H4 (cell line): ENCODE data around the gene SLC34A3. TPM values are rescaled to one million over a fixed set of nuclear protein-coding genes. Genes with fewer than 3 reads are reported as not detected.

Experiments used
- DNase-seq: peaks from one replicate; pipeline ENCODE4 v3.0.0-alpha.2; 2015; ENCODE audit warnings: low spot score
- total RNA-seq: library from RNA; depleted of rRNA; stranded (reverse); fragments of >200 nt; shearing (Covaris generic); gene quantifications from 2 replicates; pipeline ENCODE4 v1.2.3, GENCODE V29; 2014; rRNA removed

Gene SLC34A3
- total RNA-seq, 1 experiment from 2014 or later = not detected

DNA sequence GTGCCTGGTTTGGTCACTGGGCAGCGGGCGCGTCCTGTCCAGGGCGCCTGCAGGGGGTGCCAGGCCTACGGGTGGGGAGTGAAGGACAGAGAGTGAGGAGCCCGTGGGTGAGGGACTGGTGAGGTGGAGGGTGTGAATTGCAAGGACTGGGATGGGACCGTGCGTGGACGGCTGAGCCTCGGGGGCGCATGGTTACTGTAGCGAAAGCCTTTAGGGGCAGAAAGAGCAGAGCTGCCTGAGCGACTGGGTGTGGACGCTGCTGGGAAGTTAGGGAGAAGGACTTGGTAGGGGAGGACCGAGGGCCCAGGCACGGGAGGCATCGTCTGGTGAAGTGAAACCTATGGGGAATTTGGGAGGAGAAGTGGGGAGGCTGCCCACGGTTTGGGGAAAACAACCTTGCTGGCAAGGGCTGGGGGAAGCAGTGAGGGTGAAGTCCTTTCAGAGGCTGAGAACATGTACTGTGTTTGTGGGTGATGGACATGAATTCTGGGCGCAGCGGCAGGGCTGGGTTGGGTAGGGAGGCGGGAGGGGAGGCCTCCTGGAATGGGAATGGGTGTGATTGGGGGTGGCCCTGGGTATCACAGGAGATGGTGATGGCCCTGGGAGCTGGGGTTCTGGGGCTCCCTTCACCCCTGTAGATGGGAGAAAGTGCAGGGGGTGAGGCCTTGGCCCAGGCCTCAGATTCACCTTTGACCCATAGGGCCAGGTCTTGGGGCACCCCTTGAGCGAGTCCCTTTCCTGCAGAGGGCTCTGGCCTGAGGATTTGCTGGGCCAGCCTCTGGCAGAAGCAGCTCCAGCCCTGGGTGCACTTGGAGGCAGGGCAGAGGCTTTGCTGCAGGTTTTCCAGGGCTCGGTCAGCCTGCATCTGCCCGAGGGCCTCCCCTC is 45.1 kb downstream of the SLC34A3 start:
- no peak for DNase-seq

DNA sequence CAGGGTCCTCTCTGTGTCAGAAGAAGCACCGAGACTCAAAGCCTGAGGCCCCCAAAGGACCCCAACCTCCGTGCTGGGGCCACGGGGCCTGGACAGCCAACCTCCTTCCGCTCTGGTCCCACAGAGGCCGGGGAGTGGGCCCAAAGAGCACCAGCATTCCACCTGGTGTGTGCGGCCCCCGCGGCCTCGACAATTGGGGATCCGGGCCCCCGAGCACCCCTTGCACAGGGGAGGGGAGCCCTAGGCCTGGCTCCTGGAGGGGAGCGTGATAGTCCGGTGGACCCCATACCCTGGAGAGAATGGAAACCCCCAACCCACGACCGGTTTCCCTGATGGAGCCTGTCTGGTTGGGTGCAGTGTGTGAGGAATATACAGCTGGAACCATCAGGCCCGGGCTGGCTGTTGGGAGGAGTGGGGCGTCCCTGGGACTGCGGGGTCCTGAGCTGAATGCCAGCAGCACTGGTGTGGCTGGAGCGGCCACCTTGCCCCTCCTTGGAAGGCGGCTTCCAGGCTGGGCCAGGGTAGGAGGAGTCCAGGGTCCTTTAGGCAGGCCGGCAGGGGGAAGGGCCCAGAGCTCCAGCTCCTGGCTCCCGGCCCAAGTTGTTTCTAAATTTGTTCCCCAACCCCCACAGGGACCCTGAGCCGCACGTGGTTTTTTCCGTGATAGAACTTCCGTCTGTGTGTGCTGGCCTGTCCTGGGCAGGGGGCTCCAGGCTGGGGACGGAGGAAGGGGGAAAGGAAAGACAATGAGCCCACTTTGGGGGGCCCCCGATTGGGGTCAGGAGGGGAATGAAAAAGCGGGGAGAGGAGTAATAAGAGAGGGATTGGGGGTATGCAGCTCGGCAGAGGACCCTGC is 46.0 kb downstream of the SLC34A3 start:
- no peak for DNase-seq

DNA sequence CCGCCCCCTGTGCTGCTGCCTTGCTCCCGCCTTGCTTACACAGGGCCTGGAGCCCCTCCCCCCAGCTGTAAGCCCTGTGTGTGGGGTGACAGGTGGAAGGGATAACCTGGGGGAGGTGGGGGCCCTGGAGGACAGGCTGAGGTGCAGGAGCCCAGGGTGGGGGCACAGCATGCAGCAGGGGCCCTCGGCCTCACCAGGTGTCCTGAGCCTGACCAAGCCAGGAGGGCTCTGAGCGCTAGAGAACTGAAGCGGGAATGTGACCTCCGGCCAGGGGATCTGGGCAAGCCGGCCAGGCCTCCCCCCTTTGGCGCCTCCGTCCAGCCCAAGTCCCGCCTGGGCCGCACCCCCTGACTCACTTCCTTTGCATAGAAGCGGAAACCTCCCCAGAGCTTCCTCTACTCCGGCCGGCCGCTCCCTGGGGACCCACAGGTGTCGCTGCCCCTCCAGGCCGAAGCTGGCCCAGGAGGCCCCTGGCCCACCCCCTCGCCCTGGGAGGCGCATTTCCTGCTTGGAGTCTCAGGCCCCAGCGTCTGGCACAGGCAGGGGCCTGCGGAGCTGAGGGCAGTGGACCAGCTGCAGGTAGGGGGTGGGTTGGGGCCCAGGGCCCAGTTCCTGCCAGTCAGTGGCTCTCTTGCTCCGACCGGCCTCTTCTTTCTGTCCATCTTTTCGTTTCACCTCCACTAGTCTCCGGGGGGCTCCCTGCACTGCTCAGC is 46.8 kb downstream of the SLC34A3 start, which contains the start of gene TOR4A:
Gene TOR4A (plus strand): TSS at position 398 of the 713 bp plus-strand sequence. CDS start 964 bp downstream, outside the sequence.
- no peak for DNase-seq

DNA sequence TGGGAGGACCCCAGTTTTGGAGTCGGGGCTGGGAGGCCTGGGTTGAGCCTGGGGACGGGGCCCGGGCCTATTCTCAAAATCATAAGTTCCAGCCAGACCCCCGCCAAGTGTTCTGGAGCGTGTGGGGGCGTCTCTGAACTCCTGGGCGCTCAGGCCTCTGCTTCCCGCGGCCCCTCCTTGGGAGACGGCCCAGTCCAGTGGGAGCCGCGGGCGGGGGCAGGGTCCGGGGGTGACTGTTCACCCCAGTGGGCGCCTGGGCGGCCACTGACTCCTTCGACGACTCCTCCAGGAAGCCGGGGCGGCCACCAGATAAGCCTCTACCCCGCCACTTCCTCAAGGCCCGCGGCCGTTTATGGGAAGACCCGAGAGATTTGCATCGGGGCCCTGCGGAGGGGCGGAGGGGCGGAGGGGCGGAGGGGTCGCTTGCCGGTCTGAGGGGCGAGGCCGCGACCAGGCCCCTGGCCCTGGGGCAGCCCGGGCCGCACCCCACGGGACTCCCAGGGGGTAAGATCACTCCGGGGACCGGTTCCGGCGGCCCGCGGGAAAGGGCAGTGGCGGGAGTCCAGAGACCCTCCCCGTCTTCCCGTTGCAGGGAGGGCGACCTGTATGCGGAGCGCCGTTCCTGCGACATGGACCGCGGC is 47.5 kb downstream of the SLC34A3 start:
- no peak for DNase-seq

DNA sequence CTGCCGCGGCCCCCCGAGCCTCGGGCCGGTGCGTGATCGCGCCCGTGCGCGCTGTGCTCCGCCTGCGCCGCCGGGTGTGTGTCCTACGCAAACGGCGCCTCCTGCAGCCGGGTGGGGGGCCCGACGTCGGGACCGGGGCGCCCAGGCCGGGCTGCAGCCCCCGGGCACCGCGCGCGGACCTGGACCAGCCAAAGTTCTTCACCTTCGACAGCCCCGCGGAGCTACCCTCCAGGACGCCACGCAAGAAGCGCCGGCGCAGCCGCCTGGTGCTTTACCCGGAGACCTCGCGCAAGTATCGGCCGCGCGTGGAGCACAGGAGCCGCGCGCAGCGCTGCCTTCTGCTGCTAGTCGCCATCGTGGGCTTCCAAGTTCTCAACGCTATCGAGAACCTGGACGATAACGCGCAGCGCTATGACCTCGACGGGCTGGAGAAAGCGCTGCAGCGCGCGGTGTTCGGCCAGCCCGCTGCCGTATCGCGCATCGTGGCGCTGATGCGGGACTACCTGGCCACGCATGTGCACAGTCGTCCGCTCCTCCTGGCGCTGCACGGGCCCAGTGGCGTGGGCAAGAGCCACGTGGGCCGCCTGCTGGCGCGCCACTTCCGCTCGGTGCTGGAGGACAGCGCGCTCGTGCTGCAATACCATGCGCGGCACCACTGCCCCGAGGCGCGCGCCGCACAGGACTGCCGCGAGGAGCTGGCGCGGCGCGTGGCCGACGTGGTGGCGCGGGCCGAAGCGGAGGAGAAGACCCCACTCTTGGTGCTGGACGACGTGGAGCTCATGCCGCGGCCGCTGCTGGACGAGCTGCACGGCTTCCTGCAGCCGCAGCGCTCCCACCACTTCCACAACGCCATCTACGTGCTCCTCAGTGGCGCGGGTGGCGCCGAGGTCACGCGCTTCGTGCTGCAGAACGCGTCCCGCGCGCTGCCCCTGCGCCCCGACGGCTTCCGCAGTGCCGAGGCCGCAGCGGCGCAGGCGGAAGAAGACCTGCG is 48.3 kb downstream of the SLC34A3 start:
- no peak for DNase-seq

DNA sequence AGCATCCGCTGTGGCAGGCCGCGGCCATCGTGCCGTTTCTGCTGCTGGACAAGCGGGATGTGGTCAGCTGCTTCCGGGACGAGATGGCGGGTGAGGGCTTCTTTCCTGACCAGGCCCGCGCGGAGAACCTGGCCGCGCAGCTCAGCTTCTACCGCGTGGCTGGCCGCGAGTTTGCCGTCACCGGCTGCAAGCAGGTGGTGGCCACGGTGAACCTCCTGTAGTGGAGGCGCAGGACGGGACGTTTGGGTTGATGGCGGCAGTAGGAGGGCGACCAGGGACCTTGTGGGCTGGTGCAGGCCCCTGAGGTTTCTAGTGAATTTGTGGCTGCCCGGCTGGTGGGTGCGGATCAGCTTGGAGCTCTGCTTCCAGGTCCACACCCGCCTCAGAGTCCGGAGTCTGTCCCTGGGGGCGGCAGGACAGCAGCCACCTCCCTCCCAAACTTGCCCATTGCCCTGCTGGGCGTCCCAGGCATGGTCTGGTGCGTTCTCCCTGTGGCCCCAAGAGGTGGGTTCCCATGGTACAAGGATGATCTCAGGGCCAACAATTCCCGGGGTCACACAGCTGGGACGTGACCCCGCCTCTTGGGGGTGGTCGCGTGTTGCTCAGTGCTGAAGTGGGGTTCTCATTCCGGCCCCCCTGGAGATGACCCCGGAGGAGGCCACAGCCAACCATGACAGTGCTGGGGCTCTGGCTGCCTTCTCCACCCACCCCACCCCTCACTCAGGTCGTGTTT is 49.2 kb downstream of the SLC34A3 start:
- DNase-seq = no peak

DNA sequence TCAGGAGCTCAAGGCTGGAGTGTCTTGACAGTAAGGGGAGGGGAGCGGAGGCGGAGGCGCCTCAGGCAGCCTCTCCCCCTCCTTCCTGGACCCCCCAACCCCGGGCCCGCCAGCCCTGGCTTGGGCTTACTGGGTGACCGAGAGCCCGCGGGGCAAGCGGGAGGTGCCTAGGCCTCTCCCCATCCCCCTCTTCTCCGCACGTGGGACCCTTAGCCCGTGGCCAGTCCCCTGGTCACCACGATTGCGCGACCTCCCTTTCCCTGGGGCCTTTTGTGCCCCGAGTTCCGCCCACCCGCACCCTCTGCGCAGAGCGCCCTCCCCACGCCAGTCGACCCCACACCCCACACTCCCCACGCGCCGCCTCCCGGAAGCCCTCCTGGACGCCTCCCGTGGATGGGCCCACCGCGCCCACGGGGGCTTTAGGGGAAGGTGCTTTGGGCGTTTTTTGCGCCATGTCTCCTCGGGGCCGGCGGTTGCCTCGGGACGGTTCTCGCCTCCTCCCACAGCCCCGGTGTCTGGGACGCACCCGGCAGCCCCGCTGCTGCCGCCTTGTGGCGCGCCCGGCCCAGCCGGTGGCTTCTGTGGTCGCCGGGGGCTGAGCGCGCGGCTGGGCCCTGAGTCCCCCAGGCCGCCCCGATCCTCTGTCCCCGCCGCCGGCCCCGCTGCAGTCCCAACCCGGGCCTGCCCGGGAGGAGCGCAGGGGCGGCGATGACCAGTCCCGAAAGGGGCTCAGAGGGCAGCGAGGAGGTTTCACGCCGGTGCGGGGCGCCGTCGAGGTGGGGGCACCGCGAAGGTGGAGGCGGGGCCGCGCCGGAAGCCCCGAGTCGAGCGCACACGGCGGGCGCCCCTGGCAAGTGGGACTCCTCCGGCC is 50.0 kb downstream of the SLC34A3 start:
- no peak for DNase-seq

DNA sequence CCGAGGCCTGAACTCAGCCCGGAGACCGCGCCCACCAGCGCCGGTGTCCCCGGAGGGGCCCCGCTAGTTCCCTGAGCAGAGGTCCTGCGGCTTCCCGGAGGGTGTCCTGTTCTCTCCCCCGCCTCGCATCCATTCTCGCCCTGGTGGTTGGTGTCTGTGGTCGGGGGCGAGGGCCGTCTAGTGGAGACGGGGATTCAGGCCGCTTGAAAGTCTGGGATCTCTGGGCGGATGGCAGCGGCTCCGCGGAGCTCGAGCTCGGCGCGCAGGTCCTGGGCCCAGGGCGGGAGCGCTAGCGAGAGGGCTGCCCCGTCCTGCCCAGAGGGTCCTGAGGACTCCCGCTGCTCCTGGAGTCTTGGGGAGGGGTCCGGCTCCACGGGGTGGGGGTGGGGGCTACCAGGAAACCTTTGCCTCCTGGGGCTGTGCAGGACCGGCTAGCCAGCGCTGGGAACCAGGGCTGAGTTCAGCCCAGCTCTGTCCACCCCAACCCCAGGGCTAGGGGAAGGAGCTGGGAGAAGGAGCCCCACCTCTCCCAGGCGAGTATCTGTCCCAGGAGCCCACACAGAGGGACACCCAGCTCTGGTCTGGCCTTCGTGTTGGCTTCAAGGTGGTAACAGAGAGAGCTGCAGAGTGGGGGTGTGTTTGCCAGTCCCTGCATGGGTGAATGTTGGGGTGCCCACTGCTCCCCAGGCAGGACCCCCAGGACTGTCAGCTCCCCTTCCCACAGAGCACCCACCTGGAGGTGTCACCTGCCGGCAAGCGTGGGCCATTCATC is 50.8 kb downstream of the SLC34A3 start:
- DNase-seq = no peak

Other genes starting within 250 kb of the SLC34A3 start
- gene LCNL1, start 247.9 kb upstream of the SLC34A3 start, total RNA-seq = not detected in 2 replicates
- 32.0 and 41.3 TPM in 2 replicates for gene PAXX, start 238.5 kb upstream of the SLC34A3 start, total RNA-seq
- gene CLIC3, start 234.3 kb upstream of the SLC34A3 start, total RNA-seq = 0.64 TPM in 1 of 2 replicates, not detected in the other
- 4.9 and 22.4 TPM in 2 replicates for gene ABCA2, start 202.7 kb upstream of the SLC34A3 start, total RNA-seq
- not detected in 2 replicates for gene FUT7, start 198.8 kb upstream of the SLC34A3 start, total RNA-seq
- 1.2 and 4.1 TPM in 2 replicates for gene NPDC1, start 184.7 kb upstream of the SLC34A3 start, total RNA-seq
- not detected in 2 replicates for gene ENTPD2, start 176.8 kb upstream of the SLC34A3 start, total RNA-seq
- 5.9 and 12.4 TPM in 2 replicates for gene SAPCD2, start 160.3 kb upstream of the SLC34A3 start, total RNA-seq
- gene UAP1L1, start 153.4 kb upstream of the SLC34A3 start, total RNA-seq = 6.6 and 7.4 TPM in 2 replicates
- 38.6 and 62.6 TPM in 2 replicates for gene MAN1B1, start 143.9 kb upstream of the SLC34A3 start, total RNA-seq
- 34.8 and 52.2 TPM in 2 replicates for gene DPP7, start 116.2 kb upstream of the SLC34A3 start, total RNA-seq
- not detected in 2 replicates for gene GRIN1, start 91.7 kb upstream of the SLC34A3 start, total RNA-seq
- gene LRRC26, start 60.9 kb upstream of the SLC34A3 start, total RNA-seq = 0.10 and 0.12 TPM in 2 replicates
- gene TMEM210, start 58.8 kb upstream of the SLC34A3 start, total RNA-seq = not detected in 2 replicates
- 8.2 and 13.4 TPM in 2 replicates for gene ANAPC2, start 42.3 kb upstream of the SLC34A3 start, total RNA-seq
- gene SSNA1, start 42.2 kb upstream of the SLC34A3 start, total RNA-seq = 71.6 and 91.9 TPM in 2 replicates
- gene TPRN, start 30.2 kb upstream of the SLC34A3 start, total RNA-seq = 1.2 and 3.4 TPM in 2 replicates
- 63.4 and 69.8 TPM in 2 replicates for gene TMEM203, start 25.3 kb upstream of the SLC34A3 start, total RNA-seq
- gene NDOR1, start 25.2 kb upstream of the SLC34A3 start, total RNA-seq = 4.0 and 4.9 TPM in 2 replicates
- gene RNF208, start 8.7 kb upstream of the SLC34A3 start, total RNA-seq = 0.31 TPM in 1 of 2 replicates, not detected in the other
- gene CYSRT1, start 5.7 kb upstream of the SLC34A3 start, total RNA-seq = 0.14 and 0.37 TPM in 2 replicates
- gene RNF224, start 3.4 kb upstream of the SLC34A3 start, total RNA-seq = not detected in 2 replicates
- gene TUBB4B, start 10.4 kb downstream of the SLC34A3 start, total RNA-seq = 164 and 180 TPM in 2 replicates
- not detected in 2 replicates for gene STPG3, start 20.4 kb downstream of the SLC34A3 start, total RNA-seq
- gene NELFB, start 24.4 kb downstream of the SLC34A3 start, total RNA-seq = 29.5 and 33.0 TPM in 2 replicates
- 0.37 and 1.3 TPM in 2 replicates for gene TOR4A, start 46.8 kb downstream of the SLC34A3 start, total RNA-seq
- 0.37 TPM in 1 of 2 replicates, not detected in the other for gene NRARP, start 71.4 kb downstream of the SLC34A3 start, total RNA-seq
- gene EXD3, start 192.3 kb downstream of the SLC34A3 start, total RNA-seq = 1.4 and 2.8 TPM in 2 replicates
- gene NOXA1, start 192.5 kb downstream of the SLC34A3 start, total RNA-seq = not detected in 2 replicates
- gene ENTPD8, start 210.5 kb downstream of the SLC34A3 start, total RNA-seq = 0.08 TPM in 1 of 2 replicates, not detected in the other
- 17.1 and 19.1 TPM in 2 replicates for gene NSMF, start 228.4 kb downstream of the SLC34A3 start, total RNA-seq